ENCODE measurements around the gene ERI3.
A peak's percentile ranks its signal among the peaks of the same experiment; 100 is the strongest.

ERI3 gene

DNA sequence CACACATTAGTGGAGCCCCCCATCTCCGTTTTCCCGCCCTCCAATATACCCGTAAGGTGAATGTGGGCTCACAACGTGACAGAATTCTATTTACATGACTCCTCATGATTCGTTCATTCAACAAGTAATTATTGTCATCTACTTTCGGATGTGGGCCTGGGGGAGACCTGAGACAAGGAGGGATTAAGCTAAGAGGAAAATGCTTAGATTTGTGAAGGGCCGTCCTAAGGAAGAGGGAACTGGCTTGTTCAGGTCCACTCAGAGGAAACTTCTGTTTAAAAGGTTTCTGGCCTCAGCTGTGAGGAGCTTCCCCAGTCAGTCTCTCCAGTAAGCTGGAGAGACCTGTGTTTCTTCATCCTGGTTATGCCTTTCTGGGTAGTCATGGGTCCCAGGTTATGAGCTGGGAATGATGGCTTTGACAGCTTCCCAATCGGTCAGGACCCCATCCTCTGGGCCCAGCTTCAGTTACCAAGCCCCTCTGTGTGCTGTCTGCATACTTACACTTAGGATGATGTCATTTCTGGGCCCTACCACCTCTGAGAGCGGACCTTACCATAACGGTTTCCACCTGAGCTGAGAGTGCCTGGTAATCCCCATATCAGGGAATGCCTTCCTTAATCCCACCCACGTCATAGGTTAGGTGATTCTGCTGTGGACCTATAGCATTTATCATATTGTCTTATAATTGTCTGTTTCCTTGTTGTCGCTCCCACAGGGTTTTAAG is 687 bp upstream of the ERI3 start:
- Histone ChIP-seq H3K4me3 (ENCODE audit: low read length, poor library complexity, severe bottlenecking) (peak overlapping the region; percentile 60), H3K9ac (ENCODE audit: low read depth, low read length, poor library complexity, severe bottlenecking) (peak overlapping the region; percentile 48), H3K79me2 (ENCODE audit: insufficient read depth, low read length) (peaks cover 30% of the 10 kb centered on the region)

GRCh38 chr1:44354268-44354839 is 703 bp downstream of the ERI3 start:
- Histone ChIP-seq H3K36me3 (ENCODE audit: insufficient read depth, low read length) (no peaks in the 10 kb centered on the region), H4K20me1 (ENCODE audit: insufficient read depth, low read length, poor library complexity, severe bottlenecking) (peaks cover 10% of the 10 kb centered on the region), H3K4me1 (ENCODE audit: insufficient read depth, low read length, poor library complexity, severe bottlenecking) (peaks cover 30% of the 10 kb centered on the region), H3F3A (ENCODE audit: low read depth) (no peaks in the 10 kb centered on the region), H3K4me2 (ENCODE audit: low read depth, low read length, poor library complexity, severe bottlenecking) (peak overlapping the region; percentile 88), H2AFZ (ENCODE audit: low read length) (peak overlapping the region; percentile 8; the same call in 1 of the 2 replicates), H3K79me2 (ENCODE audit: insufficient read depth, low read length) (peaks cover 30% of the 10 kb centered on the region), H3K9me3 (ENCODE audit: insufficient read depth, low read depth, low read length) (no peaks in the 10 kb centered on the region), H3K27me3 (ENCODE audit: insufficient read depth, low read length, poor library complexity, severe bottlenecking) (no peaks in the 10 kb centered on the region), H3K4me3 (ENCODE audit: low read length, poor library complexity, severe bottlenecking) (peak overlapping the region; percentile 89), H3K9ac (ENCODE audit: low read depth, low read length, poor library complexity, severe bottlenecking) (peak overlapping the region; percentile 80), H3K9me2 (replicated peaks; ENCODE audit: low read depth, low read length) (no peaks in the 10 kb centered on the region)
- TF ChIP-seq, protein P1, sequence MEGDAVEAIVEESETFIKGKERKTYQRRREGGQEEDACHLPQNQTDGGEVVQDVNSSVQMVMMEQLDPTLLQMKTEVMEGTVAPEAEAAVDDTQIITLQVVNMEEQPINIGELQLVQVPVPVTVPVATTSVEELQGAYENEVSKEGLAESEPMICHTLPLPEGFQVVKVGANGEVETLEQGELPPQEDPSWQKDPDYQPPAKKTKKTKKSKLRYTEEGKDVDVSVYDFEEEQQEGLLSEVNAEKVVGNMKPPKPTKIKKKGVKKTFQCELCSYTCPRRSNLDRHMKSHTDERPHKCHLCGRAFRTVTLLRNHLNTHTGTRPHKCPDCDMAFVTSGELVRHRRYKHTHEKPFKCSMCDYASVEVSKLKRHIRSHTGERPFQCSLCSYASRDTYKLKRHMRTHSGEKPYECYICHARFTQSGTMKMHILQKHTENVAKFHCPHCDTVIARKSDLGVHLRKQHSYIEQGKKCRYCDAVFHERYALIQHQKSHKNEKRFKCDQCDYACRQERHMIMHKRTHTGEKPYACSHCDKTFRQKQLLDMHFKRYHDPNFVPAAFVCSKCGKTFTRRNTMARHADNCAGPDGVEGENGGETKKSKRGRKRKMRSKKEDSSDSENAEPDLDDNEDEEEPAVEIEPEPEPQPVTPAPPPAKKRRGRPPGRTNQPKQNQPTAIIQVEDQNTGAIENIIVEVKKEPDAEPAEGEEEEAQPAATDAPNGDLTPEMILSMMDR (conservative IDR thresholded peaks at IDR 0.05; ENCODE audit: low read length) = no peak

More for the DNA sequence above, 687 bp upstream of the ERI3 start:
- Histone ChIP-seq H2AFZ (ENCODE audit: low read length) (peak overlapping the region; percentile 100), H4K20me1 (ENCODE audit: insufficient read depth, low read length, poor library complexity, severe bottlenecking) (peaks cover 10% of the 10 kb centered on the region), H3K27me3 (ENCODE audit: insufficient read depth, low read length, poor library complexity, severe bottlenecking) (no peaks in the 10 kb centered on the region), H3K4me1 (ENCODE audit: insufficient read depth, low read length, poor library complexity, severe bottlenecking) (peaks cover 30% of the 10 kb centered on the region), H3K9me3 (ENCODE audit: insufficient read depth, low read depth, low read length) (no peaks in the 10 kb centered on the region), H3K9me2 (replicated peaks; ENCODE audit: low read depth, low read length) (no peaks in the 10 kb centered on the region), H3F3A (ENCODE audit: low read depth) (no peaks in the 10 kb centered on the region), H3K4me2 (ENCODE audit: low read depth, low read length, poor library complexity, severe bottlenecking) (peak overlapping the region; percentile 66), H3K36me3 (ENCODE audit: insufficient read depth, low read length) (no peaks in the 10 kb centered on the region)
- TF ChIP-seq EZH2phosphoT487 (IDR thresholded peaks at IDR 0.05; ENCODE audit: borderline replicate concordance) = no peak
- TF ChIP-seq, protein P1 (conservative IDR thresholded peaks at IDR 0.05; ENCODE audit: low read length) = no peak

DNA sequence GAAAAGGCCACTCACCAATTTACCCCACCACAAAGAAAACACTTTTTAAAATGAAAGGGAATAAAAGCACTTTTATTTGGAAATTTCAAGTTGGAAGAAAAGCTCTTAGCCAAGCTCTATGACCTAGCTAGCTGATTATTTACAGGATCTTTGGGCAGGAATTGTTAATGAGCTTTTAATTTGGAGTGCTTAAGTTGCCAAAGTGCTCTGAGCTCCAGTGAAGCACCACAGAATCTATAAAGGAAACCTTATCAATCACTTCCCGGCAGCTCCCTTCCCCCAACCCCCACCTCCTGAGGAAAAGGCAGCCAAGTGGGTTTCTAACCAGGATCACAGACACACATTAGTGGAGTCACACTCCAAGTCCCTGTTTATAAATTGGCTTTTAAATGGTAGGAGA is 1.5 kb downstream of the ERI3 start:
- peaks cover 30% of the 10 kb centered on the region for H3K4me1 ChIP-seq (ENCODE audit: insufficient read depth, low read length, poor library complexity, severe bottlenecking)
- no peaks in the 10 kb centered on the region for H3K27me3 ChIP-seq (ENCODE audit: insufficient read depth, low read length, poor library complexity, severe bottlenecking)
- no peaks in the 10 kb centered on the region for H3K9me3 ChIP-seq (ENCODE audit: insufficient read depth, low read depth, low read length)
- peaks cover 10% of the 10 kb centered on the region for H4K20me1 ChIP-seq (ENCODE audit: insufficient read depth, low read length, poor library complexity, severe bottlenecking)
- no peaks in the 10 kb centered on the region for H3K9me2 ChIP-seq (replicated peaks; ENCODE audit: low read depth, low read length)
- peak overlapping the region; percentile 88 for H3K4me2 ChIP-seq (ENCODE audit: low read depth, low read length, poor library complexity, severe bottlenecking)
- H3K79me2 ChIP-seq (ENCODE audit: insufficient read depth, low read length) = peaks cover 30% of the 10 kb centered on the region
- peak overlapping the region; percentile 80 for H3K9ac ChIP-seq (ENCODE audit: low read depth, low read length, poor library complexity, severe bottlenecking)
- no peaks in the 10 kb centered on the region for H3K36me3 ChIP-seq (ENCODE audit: insufficient read depth, low read length)
- H2AFZ ChIP-seq (ENCODE audit: low read length) = no peak overlapping the region
- no peak for TF ChIP-seq EZH2phosphoT487 (IDR thresholded peaks at IDR 0.05; ENCODE audit: borderline replicate concordance)
- TF ChIP-seq, protein P1 (conservative IDR thresholded peaks at IDR 0.05; ENCODE audit: low read length) = no peak
- H3K4me3 ChIP-seq (ENCODE audit: low read length, poor library complexity, severe bottlenecking) = peak overlapping the region; percentile 89
- H3F3A ChIP-seq (ENCODE audit: low read depth) = no peaks in the 10 kb centered on the region
